ENCODE data around the gene HSCB.

DNA sequence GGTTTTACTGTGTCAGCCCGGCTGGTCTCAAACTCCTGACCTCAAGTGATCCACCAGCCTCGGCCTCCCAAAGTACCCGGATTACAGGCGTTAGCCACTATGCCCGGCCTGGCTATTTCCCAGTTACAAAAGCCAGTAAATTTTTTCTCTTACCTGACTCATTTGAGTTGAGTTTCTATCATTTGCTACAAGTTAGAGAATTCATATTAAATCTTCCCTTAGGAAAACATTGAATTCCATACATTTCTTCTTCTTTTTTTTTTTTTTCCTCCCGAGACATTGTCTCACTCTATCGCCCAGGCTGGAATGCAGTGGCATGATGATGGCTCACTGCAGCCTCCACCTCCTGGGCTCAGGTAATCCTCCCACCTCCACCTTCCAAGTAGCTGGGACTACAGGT lies 26.2 kb upstream of the HSCB start:
- TF ChIP-seq, protein P1, sequence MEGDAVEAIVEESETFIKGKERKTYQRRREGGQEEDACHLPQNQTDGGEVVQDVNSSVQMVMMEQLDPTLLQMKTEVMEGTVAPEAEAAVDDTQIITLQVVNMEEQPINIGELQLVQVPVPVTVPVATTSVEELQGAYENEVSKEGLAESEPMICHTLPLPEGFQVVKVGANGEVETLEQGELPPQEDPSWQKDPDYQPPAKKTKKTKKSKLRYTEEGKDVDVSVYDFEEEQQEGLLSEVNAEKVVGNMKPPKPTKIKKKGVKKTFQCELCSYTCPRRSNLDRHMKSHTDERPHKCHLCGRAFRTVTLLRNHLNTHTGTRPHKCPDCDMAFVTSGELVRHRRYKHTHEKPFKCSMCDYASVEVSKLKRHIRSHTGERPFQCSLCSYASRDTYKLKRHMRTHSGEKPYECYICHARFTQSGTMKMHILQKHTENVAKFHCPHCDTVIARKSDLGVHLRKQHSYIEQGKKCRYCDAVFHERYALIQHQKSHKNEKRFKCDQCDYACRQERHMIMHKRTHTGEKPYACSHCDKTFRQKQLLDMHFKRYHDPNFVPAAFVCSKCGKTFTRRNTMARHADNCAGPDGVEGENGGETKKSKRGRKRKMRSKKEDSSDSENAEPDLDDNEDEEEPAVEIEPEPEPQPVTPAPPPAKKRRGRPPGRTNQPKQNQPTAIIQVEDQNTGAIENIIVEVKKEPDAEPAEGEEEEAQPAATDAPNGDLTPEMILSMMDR (conservative IDR thresholded peaks at IDR 0.05; ENCODE audit: low read depth, low read length): no peak
- no peak for TF ChIP-seq EZH2 (IDR thresholded peaks at IDR 0.05; ENCODE audit: borderline replicate concordance, low read depth, low read length, poor library complexity, severe bottlenecking)
